ENCODE measurements around the gene BDKRB1. TPM values are rescaled to one million over a fixed set of nuclear protein-coding genes. Genes with fewer than 3 reads are reported as not detected.

Gene BDKRB1
- total RNA-seq, 1 experiment from 2014 or later, result 0.11 TPM

DNA sequence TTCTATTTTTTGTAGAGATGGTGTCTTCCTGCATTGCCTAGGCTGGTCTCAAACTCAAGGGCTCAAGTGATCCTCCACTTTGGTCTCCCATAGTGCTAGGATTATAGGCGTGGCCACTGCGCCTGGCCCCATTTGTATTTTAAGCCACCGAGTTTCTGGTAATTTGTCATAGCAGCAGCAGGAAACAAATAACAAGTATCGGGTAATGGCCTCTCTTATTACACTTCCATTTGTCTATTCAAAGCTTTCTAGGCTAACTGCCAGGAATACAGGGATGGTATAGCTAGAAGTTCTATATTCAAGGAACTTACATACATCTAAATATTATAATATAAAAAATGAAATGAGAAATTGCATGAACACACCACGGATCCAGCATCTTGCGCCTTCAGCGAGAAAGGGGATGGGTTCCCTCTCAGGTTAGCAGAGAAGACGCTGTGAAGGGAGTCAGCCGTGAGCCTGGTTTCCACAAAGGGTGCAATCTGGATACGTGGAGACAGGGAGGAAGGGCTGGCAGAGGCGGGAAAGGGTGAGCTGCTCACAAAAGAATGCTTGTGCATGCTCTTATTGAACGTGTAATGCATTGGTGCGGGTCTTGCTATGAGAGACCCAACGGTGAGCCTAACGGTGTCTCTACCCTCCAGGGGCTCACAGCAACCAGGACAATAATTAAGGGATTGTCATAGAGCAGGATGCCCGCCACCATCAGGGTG, 9.5 kb downstream of the BDKRB1 start:
- ATAC-seq (no peak), DNase-seq (ENCODE audit: low spot score) (no peak)
- no peak for TF ChIP-seq TEAD4 (CRISPR knock-in tag; IDR thresholded peaks at IDR 0.05)
- TF ChIP-seq IRF1 (CRISPR knock-in tag; IDR thresholded peaks at IDR 0.05), result no peak
- no peak for TF ChIP-seq CREB1 (CRISPR knock-in tag; IDR thresholded peaks at IDR 0.05)
- TF ChIP-seq, protein P1, sequence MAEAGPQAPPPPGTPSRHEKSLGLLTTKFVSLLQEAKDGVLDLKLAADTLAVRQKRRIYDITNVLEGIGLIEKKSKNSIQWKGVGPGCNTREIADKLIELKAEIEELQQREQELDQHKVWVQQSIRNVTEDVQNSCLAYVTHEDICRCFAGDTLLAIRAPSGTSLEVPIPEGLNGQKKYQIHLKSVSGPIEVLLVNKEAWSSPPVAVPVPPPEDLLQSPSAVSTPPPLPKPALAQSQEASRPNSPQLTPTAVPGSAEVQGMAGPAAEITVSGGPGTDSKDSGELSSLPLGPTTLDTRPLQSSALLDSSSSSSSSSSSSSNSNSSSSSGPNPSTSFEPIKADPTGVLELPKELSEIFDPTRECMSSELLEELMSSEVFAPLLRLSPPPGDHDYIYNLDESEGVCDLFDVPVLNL (CRISPR knock-in tag; IDR thresholded peaks at IDR 0.05; ENCODE audit: borderline replicate concordance, low read depth), result no peak
- TF ChIP-seq, protein P2, sequence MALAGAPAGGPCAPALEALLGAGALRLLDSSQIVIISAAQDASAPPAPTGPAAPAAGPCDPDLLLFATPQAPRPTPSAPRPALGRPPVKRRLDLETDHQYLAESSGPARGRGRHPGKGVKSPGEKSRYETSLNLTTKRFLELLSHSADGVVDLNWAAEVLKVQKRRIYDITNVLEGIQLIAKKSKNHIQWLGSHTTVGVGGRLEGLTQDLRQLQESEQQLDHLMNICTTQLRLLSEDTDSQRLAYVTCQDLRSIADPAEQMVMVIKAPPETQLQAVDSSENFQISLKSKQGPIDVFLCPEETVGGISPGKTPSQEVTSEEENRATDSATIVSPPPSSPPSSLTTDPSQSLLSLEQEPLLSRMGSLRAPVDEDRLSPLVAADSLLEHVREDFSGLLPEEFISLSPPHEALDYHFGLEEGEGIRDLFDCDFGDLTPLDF (CRISPR knock-in tag; IDR thresholded peaks at IDR 0.05), result no peak
- no peak for TF ChIP-seq KAT7 (CRISPR knock-in tag; IDR thresholded peaks at IDR 0.05; ENCODE audit: borderline replicate concordance)
- TF ChIP-seq TEAD1 (CRISPR knock-in tag; IDR thresholded peaks at IDR 0.05), result no peak
- TF ChIP-seq ZNF263 (CRISPR knock-in tag; IDR thresholded peaks at IDR 0.05; ENCODE audit: low read depth), result no peak
- no peak for TF ChIP-seq NFATC4 (CRISPR knock-in tag; IDR thresholded peaks at IDR 0.05)
- no peak for TF ChIP-seq ZNF423 (CRISPR knock-in tag; IDR thresholded peaks at IDR 0.05)
- TF ChIP-seq SMAD3 (CRISPR knock-in tag; IDR thresholded peaks at IDR 0.05; ENCODE audit: borderline replicate concordance), result no peak
- no peak for TF ChIP-seq PRRX2 (CRISPR knock-in tag; IDR thresholded peaks at IDR 0.05)
- no peak for TF ChIP-seq STAT6 (CRISPR knock-in tag; conservative IDR thresholded peaks at IDR 0.05; ENCODE audit: low read depth)
- TF ChIP-seq FOXP1 (CRISPR knock-in tag; IDR thresholded peaks at IDR 0.05; ENCODE audit: borderline replicate concordance), result no peak
- TF ChIP-seq ZNF425 (CRISPR knock-in tag; conservative IDR thresholded peaks at IDR 0.05), result no peak
- TF ChIP-seq, protein P3, sequence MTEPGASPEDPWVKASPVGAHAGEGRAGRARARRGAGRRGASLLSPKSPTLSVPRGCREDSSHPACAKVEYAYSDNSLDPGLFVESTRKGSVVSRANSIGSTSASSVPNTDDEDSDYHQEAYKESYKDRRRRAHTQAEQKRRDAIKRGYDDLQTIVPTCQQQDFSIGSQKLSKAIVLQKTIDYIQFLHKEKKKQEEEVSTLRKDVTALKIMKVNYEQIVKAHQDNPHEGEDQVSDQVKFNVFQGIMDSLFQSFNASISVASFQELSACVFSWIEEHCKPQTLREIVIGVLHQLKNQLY (CRISPR knock-in tag; IDR thresholded peaks at IDR 0.05), result no peak
- TF ChIP-seq PRDM15 (CRISPR knock-in tag; IDR thresholded peaks at IDR 0.05), result no peak
- no peak for TF ChIP-seq ERG (CRISPR knock-in tag; IDR thresholded peaks at IDR 0.05)
- Mint-ChIP-seq H3K4me3 (no peak overlapping the region), H3K36me3 (no peaks in the 10 kb centered on the region), H3K27ac (no peak overlapping the region), H3K27me3 (ENCODE audit: low read depth) (no peaks in the 10 kb centered on the region), H3K9me3 (no peaks in the 10 kb centered on the region), H3K4me1 (no peaks in the 10 kb centered on the region)
- CTCF ChIA-PET, result interaction anchor here (6.5 kb wide), 1 partner anchor 166 kb away, joined by 53 read pairs; no protein-coding TSS in a partner anchor
- POLR2A ChIA-PET, result no interaction called here

Measured in WTC11 (cell line).